Fibroblast of mammary gland (primary cell): Measurements from ENCODE around the gene GALNT18.

Experiments used
- DNase-seq: peaks from one replicate; pipeline ENCODE4 v3.0.0-alpha.2; 2010; ENCODE audit warnings: low read depth
- H3K4me3 ChIP-seq: 2 replicates; pipeline ENCODE4 v1.5.1; 2011; ENCODE audit warnings: low read depth, mild to moderate bottlenecking, low read length, moderate library complexity; ENCODE audit not compliant: control insufficient read depth
- TF ChIP-seq, protein P1 (sequence below): conservative IDR thresholded peaks from 2 replicates; pipeline ENCODE4 v1.5.1; 2011; ENCODE audit warnings: low read depth, low read length, inconsistent platforms; ENCODE audit not compliant: control insufficient read depth, insufficient read depth

Gene GALNT18

DNA sequence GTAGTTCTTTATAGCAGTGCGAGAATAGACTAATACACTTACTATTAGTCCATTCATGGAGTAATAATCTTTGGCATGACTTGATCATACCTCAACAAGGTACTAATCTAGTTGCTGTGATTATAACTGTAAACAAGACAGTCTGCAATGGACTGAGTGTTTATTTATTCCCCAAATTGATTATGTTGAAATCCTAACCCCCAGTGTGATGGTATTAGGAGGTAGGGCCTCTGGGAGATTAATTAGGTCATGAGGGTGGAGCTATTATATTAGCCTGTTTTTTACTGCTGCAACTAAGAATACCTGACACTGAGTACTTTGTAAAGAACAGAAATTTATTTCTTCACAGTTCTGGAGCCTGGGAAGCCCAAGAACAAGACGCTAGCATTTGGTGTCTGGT lies 237.8 kb downstream of the GALNT18 start:
- TF ChIP-seq, protein P1, sequence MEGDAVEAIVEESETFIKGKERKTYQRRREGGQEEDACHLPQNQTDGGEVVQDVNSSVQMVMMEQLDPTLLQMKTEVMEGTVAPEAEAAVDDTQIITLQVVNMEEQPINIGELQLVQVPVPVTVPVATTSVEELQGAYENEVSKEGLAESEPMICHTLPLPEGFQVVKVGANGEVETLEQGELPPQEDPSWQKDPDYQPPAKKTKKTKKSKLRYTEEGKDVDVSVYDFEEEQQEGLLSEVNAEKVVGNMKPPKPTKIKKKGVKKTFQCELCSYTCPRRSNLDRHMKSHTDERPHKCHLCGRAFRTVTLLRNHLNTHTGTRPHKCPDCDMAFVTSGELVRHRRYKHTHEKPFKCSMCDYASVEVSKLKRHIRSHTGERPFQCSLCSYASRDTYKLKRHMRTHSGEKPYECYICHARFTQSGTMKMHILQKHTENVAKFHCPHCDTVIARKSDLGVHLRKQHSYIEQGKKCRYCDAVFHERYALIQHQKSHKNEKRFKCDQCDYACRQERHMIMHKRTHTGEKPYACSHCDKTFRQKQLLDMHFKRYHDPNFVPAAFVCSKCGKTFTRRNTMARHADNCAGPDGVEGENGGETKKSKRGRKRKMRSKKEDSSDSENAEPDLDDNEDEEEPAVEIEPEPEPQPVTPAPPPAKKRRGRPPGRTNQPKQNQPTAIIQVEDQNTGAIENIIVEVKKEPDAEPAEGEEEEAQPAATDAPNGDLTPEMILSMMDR, result no peak
- DNase-seq, result no peak
- no peak overlapping the region for H3K4me3 ChIP-seq

GRCh38 chr11:11382858-11383532 lies 238.8 kb downstream of the GALNT18 start:
- no peak overlapping the region for H3K4me3 ChIP-seq
- DNase-seq, result peak; percentile 11
- TF ChIP-seq, protein P1, result no peak

DNA sequence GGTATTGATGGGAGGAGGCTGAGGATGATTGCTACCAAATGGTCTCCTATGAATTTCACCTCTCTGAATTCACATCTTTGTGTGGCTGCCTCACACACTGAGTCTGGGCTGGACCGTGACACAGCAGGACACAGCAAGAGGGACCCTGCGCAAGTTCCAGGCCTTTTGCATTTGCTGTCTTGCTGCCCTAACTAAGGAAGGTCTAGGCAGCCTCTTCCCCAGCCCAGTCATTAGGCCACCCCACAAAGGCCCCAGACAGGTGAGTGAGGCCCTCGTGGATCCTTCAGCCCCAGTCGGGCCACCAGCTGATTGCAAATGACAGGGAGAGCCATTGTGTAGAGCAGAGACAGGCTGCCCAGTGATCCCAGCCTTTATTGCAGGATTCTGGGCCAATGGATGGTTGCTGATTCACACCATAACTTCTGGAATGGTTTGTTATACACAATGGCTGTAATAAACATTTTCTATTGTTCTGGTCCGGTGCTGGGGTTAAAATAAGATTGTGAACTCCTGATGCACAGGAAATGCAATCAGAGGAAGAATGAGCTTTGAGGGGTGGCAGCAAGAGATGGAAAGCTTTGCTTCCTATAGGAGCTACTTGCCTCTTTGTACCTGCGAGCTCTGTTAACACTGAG lies 240.2 kb downstream of the GALNT18 start:
- TF ChIP-seq, protein P1, result no peak
- H3K4me3 ChIP-seq, result no peak overlapping the region
- DNase-seq, result no peak

- H3K4me3 ChIP-seq, result no peak overlapping the region
- TF ChIP-seq, protein P1, result no peak
- DNase-seq, result no peak
These were observed 240.9 kb downstream of the GALNT18 start for GRCh38 chr11:11380883-11381282.

- H3K4me3 ChIP-seq, result no peak overlapping the region
- no peak for DNase-seq
These were observed 241.5 kb downstream of the GALNT18 start for GRCh38 chr11:11380340-11380739.

GRCh38 chr11:11379661-11380060 lies 242.1 kb downstream of the GALNT18 start:
- no peak overlapping the region for H3K4me3 ChIP-seq
- DNase-seq, result no peak
- TF ChIP-seq, protein P1, result no peak

More at GRCh38 chr11:11380340-11380739, 241.5 kb downstream of the GALNT18 start:
- TF ChIP-seq, protein P1, result no peak
